HCT116 (cell line): ENCODE results near the gene ZC3H13. TPM values are rescaled to one million over a fixed set of nuclear protein-coding genes. Genes with fewer than 3 reads are reported as not detected.

Source experiments
- ATAC-seq: fragments of 200-7000 bp; cut with Tn5 transposase; 2 replicates; pipeline ENCODE4 v1.9.1; 2020; ENCODE audit warnings: mild to moderate bottlenecking, moderate library complexity
- BruUV-seq: library from RNA; stranded (reverse); fragments of 400-500 nt; replicated peaks from 2 replicates; lab custom pipeline; 2021; lab: Mats Ljungman, UMichigan
- CTCF ChIA-PET: fragments of 300-600 bp; sonication (Branson Sonifier 250); formaldehyde crosslinking; loops from one replicate; lab custom pipeline; 2021; ENCODE audit warnings: antibody characterized with exemption; lab: Charles Lee
- POLR2A ChIA-PET: fragments of 300-600, 350-600 bp; sonication (Branson Sonifier 250); formaldehyde crosslinking; loops from one replicate; lab custom pipeline; 2021; ENCODE audit warnings: antibody characterized with exemption; lab: Charles Lee
- RAD21 ChIA-PET, 2 experiments: fragments of 300-600 bp; sonication (Branson Sonifier 250); formaldehyde crosslinking; loops; one replicate each; lab custom pipeline; 2023; ENCODE audit warnings: low total read pairs in 2 of 2; ENCODE audit not compliant: uncharacterized antibody in 2 of 2, unreplicated experiment in 2 of 2, low non-redundant PET in 1 of 2; lab: Charles Lee
- DNase-seq: peaks from one replicate; pipeline ENCODE4 v3.0.0-alpha.2; 2010; ENCODE audit warnings: low read depth, low spot score
- H2AFZ ChIP-seq: fragments of 200-600 bp; shearing (Covaris generic), sonication (generic); 2 replicates; pipeline ENCODE4 v1.6.1; 2017; ENCODE audit warnings: low read depth, mixed run types, mixed read lengths, antibody characterized with exemption, low read length; ENCODE audit not compliant: poor library complexity, severe bottlenecking
- H3K27ac ChIP-seq: 2 replicates; pipeline ENCODE4 v1.5.1; 2012; ENCODE audit warnings: low read depth, low read length
- H3K27me3 ChIP-seq: fragments of 200-600 bp; sonication (generic); 2 replicates; pipeline ENCODE4 v1.6.1; 2016; ENCODE audit warnings: mixed run types, low read length, mixed read lengths; ENCODE audit not compliant: insufficient read depth
- H3K36me3 ChIP-seq, 2 experiments: fragments of 200-500 bp in 1 of 2; fragments of 200-600 bp in 1 of 2; sonication (Bioruptor generic) in 1 of 2; sonication (generic) in 1 of 2; 2 replicates each; pipeline versions ENCODE4 v1.5.1 to v1.6.1; 2014 to 2016; ENCODE audit warnings: low read length in 2 of 2, inconsistent platforms in 1 of 2, mixed read lengths in 1 of 2, mixed run types in 1 of 2; ENCODE audit not compliant: insufficient read depth in 2 of 2, control insufficient read depth in 1 of 2
- H3K4me1 ChIP-seq, 2 experiments: fragments of 200-600 bp in 1 of 2; sonication (generic) in 1 of 2; 2 replicates each; pipeline versions ENCODE4 v1.5.1 to v1.6.1; 2012 to 2017; ENCODE audit warnings: low read length in 2 of 2, inconsistent platforms in 1 of 2, mild to moderate bottlenecking in 1 of 2, mixed read lengths in 1 of 2, mixed run types in 1 of 2, moderate library complexity in 1 of 2; ENCODE audit not compliant: insufficient read depth in 2 of 2, control insufficient read depth in 1 of 2
- H3K4me2 ChIP-seq: fragments of 200-600 bp; sonication (generic); 2 replicates; pipeline ENCODE4 v1.6.1; 2017; ENCODE audit warnings: mixed run types, low read length, mixed read lengths
- H3K4me3 ChIP-seq, 2 experiments: fragments of 200-600 bp in 1 of 2; sonication (generic) in 1 of 2; replicated peaks in 1 of 2; 2 replicates each; pipeline ENCODE4 v1.5.1; 2011 to 2016; ENCODE audit warnings: low read length in 2 of 2, control low read depth in 1 of 2, low read depth in 1 of 2, mild to moderate bottlenecking in 1 of 2, mixed read lengths in 1 of 2, mixed run types in 1 of 2
- H3K79me2 ChIP-seq: fragments of 200-600 bp; sonication (generic); 2 replicates; pipeline ENCODE4 v1.6.1; 2017; ENCODE audit warnings: mild to moderate bottlenecking, mixed run types, low read length, moderate library complexity, mixed read lengths; ENCODE audit not compliant: insufficient read depth
- H3K9ac ChIP-seq: fragments of 200-600 bp; sonication (generic); 2 replicates; pipeline ENCODE4 v1.6.1; 2016; ENCODE audit warnings: low read length, mixed read lengths
- H3K9me2 ChIP-seq: fragments of 200-600 bp; sonication (generic), shearing (Covaris generic); 2 replicates; pipeline ENCODE4 v1.6.1; 2017; ENCODE audit warnings: mixed run types, mild to moderate bottlenecking, moderate library complexity; ENCODE audit not compliant: insufficient read depth
- H3K9me3 ChIP-seq, 2 experiments: fragments of 200-500 bp in 1 of 2; fragments of 200-600 bp in 1 of 2; sonication (Bioruptor generic) in 1 of 2; sonication (generic) in 1 of 2; 2 replicates each; pipeline ENCODE4 v1.6.1; 2014 to 2017; ENCODE audit warnings: low read length in 2 of 2, mixed read lengths in 2 of 2, inconsistent platforms in 1 of 2, low read depth in 1 of 2, mild to moderate bottlenecking in 1 of 2, mixed run types in 1 of 2, moderate library complexity in 1 of 2; ENCODE audit not compliant: control insufficient read depth in 1 of 2, insufficient read depth in 1 of 2
- H4K20me1 ChIP-seq: fragments of 200-600 bp; sonication (generic), shearing (Covaris generic); 2 replicates; pipeline ENCODE4 v1.6.1; 2017; ENCODE audit warnings: mixed run types, mild to moderate bottlenecking, moderate library complexity; ENCODE audit not compliant: insufficient read depth
- CBX3 ChIP-seq: IDR thresholded peaks from 2 replicates; pipeline ENCODE4 v1.6.1; 2012; ENCODE audit warnings: low read depth
- CEBPB ChIP-seq: IDR thresholded peaks from 2 replicates; pipeline ENCODE4 v1.6.1; 2012; ENCODE audit warnings: low read depth
- CTCF ChIP-seq, 3 experiments: fragments of 200-600 bp in 1 of 3; sonication (generic) in 1 of 3; IDR thresholded peaks in 2 of 3; conservative IDR thresholded peaks in 1 of 3; 2 replicates each; pipeline ENCODE4 v1.5.1; 2012 to 2017; ENCODE audit warnings: low read depth in 2 of 3, low read length in 2 of 3, antibody characterized with exemption in 1 of 3, borderline replicate concordance in 1 of 3, control low read depth in 1 of 3, mild to moderate bottlenecking in 1 of 3, mixed read lengths in 1 of 3, mixed run types in 1 of 3, moderate library complexity in 1 of 3; ENCODE audit not compliant: insufficient read depth in 1 of 3
- ELF1 ChIP-seq: IDR thresholded peaks from 2 replicates; pipeline ENCODE4 v1.6.1; 2012; ENCODE audit warnings: low read depth, borderline replicate concordance
- EZH2 ChIP-seq: fragments of 200-600 bp; sonication (generic); IDR thresholded peaks from 2 replicates; pipeline ENCODE4 v1.6.1; 2017; ENCODE audit warnings: antibody characterized with exemption, mixed run types
- EZH2phosphoT487 ChIP-seq: fragments of 200-600 bp; IDR thresholded peaks from 2 replicates; pipeline ENCODE4 v1.6.1; 2018; ENCODE audit warnings: antibody characterized with exemption, borderline replicate concordance
- MAX ChIP-seq: IDR thresholded peaks from 2 replicates; pipeline ENCODE4 v1.6.1; 2012
- POLR2A ChIP-seq: IDR thresholded peaks from 2 replicates; pipeline ENCODE4 v1.7.0; 2011; ENCODE audit warnings: borderline replicate concordance; ENCODE audit not compliant: insufficient read depth, insufficient read length; ENCODE audit errors: extremely low read depth
- REST ChIP-seq: IDR thresholded peaks from 2 replicates; pipeline ENCODE4 v1.6.1; 2012; ENCODE audit warnings: low read depth
- SIN3A ChIP-seq: IDR thresholded peaks from 2 replicates; pipeline ENCODE4 v1.6.1; 2012; ENCODE audit warnings: low read depth
- SP1 ChIP-seq: IDR thresholded peaks from 2 replicates; pipeline ENCODE4 v1.6.1; 2012; ENCODE audit warnings: low read depth
- YY1 ChIP-seq: IDR thresholded peaks from 2 replicates; pipeline ENCODE4 v1.6.1; 2011; ENCODE audit warnings: low read length, low read depth, moderate library complexity, mild to moderate bottlenecking; ENCODE audit not compliant: insufficient replicate concordance; ENCODE audit errors: extremely low read depth
- ZNF274 ChIP-seq: fragments of 200-500 bp; sonication (Bioruptor generic); IDR thresholded peaks from 2 replicates; pipeline ENCODE4 v1.6.1; 2014; ENCODE audit warnings: mild to moderate bottlenecking, low read depth, low read length, inconsistent platforms
- intact Hi-C: fragments of 100-400 bp; cut with micrococcal nuclease; formaldehyde crosslinking; loops from 2 replicates; pipeline ENCODE4 v1.10.0; 2022
- total RNA-seq: library from RNA; stranded (reverse); gene quantifications from one replicate; pipeline ENCODE4 v1.2.1, GENCODE V29; 2021; ENCODE audit not compliant: unreplicated experiment

ZC3H13 gene
- total RNA-seq, 1 experiment from 2014 or later: 37.9 TPM

- POLR2A ChIA-PET: no interaction called here
- no TSS peak for BruUV-seq
- H3K36me3 ChIP-seq: no peaks in the 10 kb centered on the region
- TF ChIP-seq SIN3A (no peak), EZH2phosphoT487 (no peak), ELF1 (no peak), EZH2 (no peak), YY1 (no peak), ZNF274 (no peak), SP1 (no peak), CTCF (IDR thresholded peaks at IDR 0.05 in 2 of 3, conservative IDR thresholded peaks at IDR 0.05 in 1 of 3; ENCODE audit: borderline replicate concordance in 1 of 3, insufficient read depth in 1 of 3, low read depth in 2 of 3, low read length in 2 of 3) (no peak), POLR2A (no peak), CEBPB (no peak), MAX (no peak), REST (no peak), CBX3 (no peak)
- TF ChIP-seq, all 23 proteins: peak for 0
- no peaks in the 10 kb centered on the region for H3K9me3 ChIP-seq
- no peaks in the 10 kb centered on the region for H3K9me2 ChIP-seq
- no peak overlapping the region for H3K27ac ChIP-seq
- no peak overlapping the region for H3K4me2 ChIP-seq
- H4K20me1 ChIP-seq: no peaks in the 10 kb centered on the region
- intact Hi-C loops: no loop called here
- H3K4me1 ChIP-seq: no peaks in the 10 kb centered on the region
- ChIA-PET CTCF (no interaction called here), RAD21 (no interaction called here)
- ATAC-seq: no peak
- no peaks in the 10 kb centered on the region for H3K27me3 ChIP-seq
- no peak overlapping the region for H2AFZ ChIP-seq
- DNase-seq: no peak
- no peak overlapping the region for H3K9ac ChIP-seq
- no peaks in the 10 kb centered on the region for H3K79me2 ChIP-seq
- H3K4me3 ChIP-seq: no peak overlapping the region
Observed at GRCh38 chr13:46082324-46082723, 29.8 kb upstream of the ZC3H13 start.
